GM23248 (cell line): ENCODE data around the gene PSMD13.

Experiments used
- EZH2 ChIP-seq: fragments of 200-600 bp; sonication (generic); IDR thresholded peaks from 2 replicates; pipeline ENCODE4 v1.6.1; 2018; ENCODE audit warnings: antibody characterized with exemption, mild to moderate bottlenecking; ENCODE audit not compliant: insufficient read depth, poor library complexity, severe bottlenecking
- EZH2phosphoT487 ChIP-seq: fragments of 200-600 bp; sonication (generic); IDR thresholded peaks from 2 replicates; pipeline ENCODE4 v1.6.1; 2018; ENCODE audit warnings: antibody characterized with exemption, moderate library complexity, mild to moderate bottlenecking, low read depth; ENCODE audit not compliant: insufficient read depth

DNA sequence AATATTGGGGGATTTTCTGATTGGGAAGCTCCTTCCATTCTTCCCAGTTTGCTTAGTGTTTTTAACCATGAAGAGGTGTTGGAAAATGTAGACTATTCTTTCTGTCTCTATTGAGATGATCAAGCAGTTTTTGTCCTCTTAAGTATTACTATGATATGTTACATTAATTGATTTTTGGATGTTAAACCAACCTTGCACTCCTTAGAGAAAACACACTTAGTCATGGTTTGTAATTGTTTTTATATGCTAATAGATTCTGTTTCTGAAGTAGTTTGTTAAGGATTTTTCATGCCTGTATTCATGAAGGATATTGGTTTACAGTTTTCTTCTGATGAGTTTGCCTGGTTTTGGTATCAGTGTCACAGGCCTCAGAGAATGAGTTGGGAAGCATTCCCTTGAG, 39.4 kb downstream of the PSMD13 start:
- no peak for TF ChIP-seq EZH2
- no peak for TF ChIP-seq EZH2phosphoT487
